ENCODE data around the gene NRK.

DNA sequence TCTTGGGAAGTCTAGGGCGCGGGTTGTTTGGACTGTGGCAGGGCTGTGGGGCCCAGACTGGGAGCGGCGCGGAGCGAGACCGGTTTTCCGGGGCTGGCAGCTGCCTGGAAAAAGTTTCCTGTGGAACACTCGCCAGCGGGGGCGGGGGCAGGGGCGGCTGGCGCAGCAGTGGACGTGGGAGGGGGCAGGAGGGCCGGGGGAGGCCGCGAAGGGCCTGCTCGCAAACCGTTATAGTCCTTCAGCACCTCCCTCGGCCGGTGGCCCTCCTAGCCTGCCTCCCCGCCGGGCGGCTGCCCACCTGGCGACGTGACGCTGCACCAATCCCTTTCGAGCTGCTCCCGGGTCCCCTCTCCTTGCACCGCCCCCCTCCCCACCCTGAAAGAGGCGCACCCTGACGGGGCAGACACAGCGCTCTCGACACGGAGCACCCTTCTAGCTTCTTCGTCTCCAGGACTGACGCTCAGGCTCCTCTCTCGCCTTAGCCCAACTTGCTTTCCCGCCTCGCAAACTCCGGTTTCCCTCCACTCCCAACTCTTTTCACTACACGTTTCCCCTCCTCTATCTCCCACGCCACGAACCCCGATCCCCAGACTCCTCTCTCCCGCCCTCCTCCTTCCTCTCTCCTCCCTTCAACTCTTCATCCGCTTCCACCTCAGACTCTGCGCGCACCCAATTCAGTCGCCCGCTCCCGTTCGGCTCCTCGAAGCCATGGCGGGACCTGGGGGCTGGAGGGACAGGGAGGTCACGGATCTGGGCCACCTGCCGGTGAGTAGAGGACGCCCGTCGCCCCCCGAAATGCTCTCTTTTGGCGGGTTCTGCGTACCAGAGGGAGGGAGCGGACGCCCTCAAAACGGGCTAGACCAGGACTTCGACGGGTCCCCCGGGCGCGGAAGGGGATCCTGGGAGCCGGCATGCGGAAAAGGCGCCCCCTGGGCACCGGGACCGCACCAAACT, at the start of gene NRK:
- TF ChIP-seq, protein P1, sequence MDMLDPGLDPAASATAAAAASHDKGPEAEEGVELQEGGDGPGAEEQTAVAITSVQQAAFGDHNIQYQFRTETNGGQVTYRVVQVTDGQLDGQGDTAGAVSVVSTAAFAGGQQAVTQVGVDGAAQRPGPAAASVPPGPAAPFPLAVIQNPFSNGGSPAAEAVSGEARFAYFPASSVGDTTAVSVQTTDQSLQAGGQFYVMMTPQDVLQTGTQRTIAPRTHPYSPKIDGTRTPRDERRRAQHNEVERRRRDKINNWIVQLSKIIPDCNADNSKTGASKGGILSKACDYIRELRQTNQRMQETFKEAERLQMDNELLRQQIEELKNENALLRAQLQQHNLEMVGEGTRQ (IDR thresholded peaks at IDR 0.05; ENCODE audit: low read depth, low read length): no peak
- TF ChIP-seq POLR2A (IDR thresholded peaks at IDR 0.05; ENCODE audit: low read depth, low read length) (no peak), RFX5 (IDR thresholded peaks at IDR 0.05; ENCODE audit: low read depth, low read length) (no peak), MXI1 (IDR thresholded peaks at IDR 0.05; ENCODE audit: borderline replicate concordance, low read depth, low read length) (no peak), MAZ (IDR thresholded peaks at IDR 0.05; ENCODE audit: borderline replicate concordance, low read depth, low read length) (no peak), RCOR1 (IDR thresholded peaks at IDR 0.05; ENCODE audit: insufficient replicate concordance, low read length) (no peak)
- TF ChIP-seq, protein P2, sequence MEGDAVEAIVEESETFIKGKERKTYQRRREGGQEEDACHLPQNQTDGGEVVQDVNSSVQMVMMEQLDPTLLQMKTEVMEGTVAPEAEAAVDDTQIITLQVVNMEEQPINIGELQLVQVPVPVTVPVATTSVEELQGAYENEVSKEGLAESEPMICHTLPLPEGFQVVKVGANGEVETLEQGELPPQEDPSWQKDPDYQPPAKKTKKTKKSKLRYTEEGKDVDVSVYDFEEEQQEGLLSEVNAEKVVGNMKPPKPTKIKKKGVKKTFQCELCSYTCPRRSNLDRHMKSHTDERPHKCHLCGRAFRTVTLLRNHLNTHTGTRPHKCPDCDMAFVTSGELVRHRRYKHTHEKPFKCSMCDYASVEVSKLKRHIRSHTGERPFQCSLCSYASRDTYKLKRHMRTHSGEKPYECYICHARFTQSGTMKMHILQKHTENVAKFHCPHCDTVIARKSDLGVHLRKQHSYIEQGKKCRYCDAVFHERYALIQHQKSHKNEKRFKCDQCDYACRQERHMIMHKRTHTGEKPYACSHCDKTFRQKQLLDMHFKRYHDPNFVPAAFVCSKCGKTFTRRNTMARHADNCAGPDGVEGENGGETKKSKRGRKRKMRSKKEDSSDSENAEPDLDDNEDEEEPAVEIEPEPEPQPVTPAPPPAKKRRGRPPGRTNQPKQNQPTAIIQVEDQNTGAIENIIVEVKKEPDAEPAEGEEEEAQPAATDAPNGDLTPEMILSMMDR (conservative IDR thresholded peaks at IDR 0.05; ENCODE audit: low read depth, low read length): no peak
